A549 (cell line): ENCODE data around the gene SPAG6. TPM values are rescaled to one million over a fixed set of nuclear protein-coding genes. Genes with fewer than 3 reads are reported as not detected.

Experiments
- ATAC-seq, 2 experiments: fragments of 200-7000 bp in 1 of 2; fragments of >200 bp in 1 of 2; cut with Nextera tagmentation in 1 of 2; cut with Tn5 transposase in 1 of 2; 3 replicates each; pipeline versions ENCODE4 v1.8.0 to v1.9.1; 2018 to 2020; ENCODE audit warnings: mild to moderate bottlenecking in 1 of 2, moderate library complexity in 1 of 2
- CTCF ChIA-PET: fragments of 300-600 bp; sonication (Branson Sonifier 250); formaldehyde crosslinking; extraction: SDS; loops from one replicate; lab custom pipeline; 2021; ENCODE audit warnings: antibody characterized with exemption, inconsistent platforms; lab: Yijun Ruan, JAX
- POLR2A ChIA-PET: fragments of 350-600 bp; formaldehyde crosslinking; extraction: SDS; loops from one replicate; lab custom pipeline; 2021; ENCODE audit warnings: antibody characterized with exemption, inconsistent platforms; lab: Yijun Ruan, JAX
- DNase-seq, 2 experiments: peaks; one replicate each; pipeline versions ENCODE4 v3.0.0 to v3.0.0-alpha.2; 2011 to 2016; ENCODE audit warnings: low read depth in 1 of 2, low spot score in 1 of 2
- FAIRE-seq: peaks from 2 replicates; lab custom pipeline; 2011; peaks lifted over from hg19 to GRCh38; lab: Jason Lieb, UNC
- H3K27ac ChIP-seq, 2 experiments: fragments of >200 bp; sonication (Bioruptor Twin); formaldehyde crosslinking; 3 replicates each; pipeline ENCODE4 v1.5.1; 2016 to 2017
- H3K4me1 ChIP-seq: fragments of >200 bp; sonication (Bioruptor Twin); formaldehyde crosslinking; 3 replicates; pipeline ENCODE4 v1.6.1; 2016
- H3K4me2 ChIP-seq: fragments of >200 bp; sonication (Bioruptor Twin); formaldehyde crosslinking; 3 replicates; pipeline ENCODE4 v1.6.1; 2016
- H3K4me3 ChIP-seq: fragments of >200 bp; sonication (Bioruptor Twin); formaldehyde crosslinking; 3 replicates; pipeline ENCODE4 v1.5.1; 2016
- H3K9me3 ChIP-seq: fragments of >200 bp; sonication (Bioruptor Twin); formaldehyde crosslinking; 3 replicates; pipeline ENCODE4 v1.6.1; 2016
- CEBPB ChIP-seq, 2 experiments: fragments of >200 bp in 1 of 2; sonication (Bioruptor Twin) in 1 of 2; formaldehyde crosslinking in 1 of 2; IDR thresholded peaks; 2 replicates each; pipeline ENCODE4 v1.6.1; 2012 to 2016
- EP300 ChIP-seq, 2 experiments: fragments of >200 bp; sonication (Bioruptor Twin); formaldehyde crosslinking; IDR thresholded peaks; 2 replicates in 1 of 2; 3 replicates in 1 of 2; pipeline ENCODE4 v1.6.1; 2016 to 2017
- FOSL2 ChIP-seq, 2 experiments: fragments of 450-650 bp in 1 of 2; fragments of >200 bp in 1 of 2; sonication (Bioruptor Twin) in 1 of 2; formaldehyde crosslinking; IDR thresholded peaks; 2 replicates each; pipeline versions ENCODE4 v1.5.0 to v1.6.1; 2016 to 2020; ENCODE audit warnings: mild to moderate bottlenecking in 1 of 2, moderate library complexity in 1 of 2
- FOXS1 ChIP-seq: fragments of 250-450 bp; sonication (Bioruptor Pico); IDR thresholded peaks from 2 replicates; pipeline ENCODE4 v1.5.0; 2020; ENCODE audit warnings: mild to moderate bottlenecking, moderate library complexity
- GATA3 ChIP-seq: IDR thresholded peaks from 2 replicates; pipeline ENCODE4 v1.6.1; 2012; ENCODE audit warnings: borderline replicate concordance
- HEYL ChIP-seq: fragments of 250-450 bp; sonication (Bioruptor Pico); IDR thresholded peaks from 2 replicates; pipeline ENCODE4 v1.8.0; 2021; ENCODE audit warnings: mild to moderate bottlenecking, moderate library complexity
- HOXA7 ChIP-seq: fragments of 250-450 bp; sonication (Bioruptor Pico); IDR thresholded peaks from 2 replicates; pipeline ENCODE4 v1.5.0; 2020; ENCODE audit warnings: mild to moderate bottlenecking, moderate library complexity
- HOXB13 ChIP-seq: fragments of 250-450 bp; sonication (Bioruptor Pico); IDR thresholded peaks from 2 replicates; pipeline ENCODE4 v1.5.0; 2020; ENCODE audit warnings: low read depth, mild to moderate bottlenecking, moderate library complexity
- NR3C1 ChIP-seq: fragments of >200 bp; sonication (Bioruptor Twin); formaldehyde crosslinking; IDR thresholded peaks from 3 replicates; pipeline ENCODE4 v1.6.1; 2017
- POLR2AphosphoS2 ChIP-seq: conservative IDR thresholded peaks from 2 replicates; pipeline ENCODE4 v1.6.1; 2012; ENCODE audit warnings: low read length, improper control_type of control experiment, inconsistent platforms
- TFCP2L1 ChIP-seq: fragments of 250-450 bp; sonication (Bioruptor Pico); IDR thresholded peaks from 2 replicates; pipeline ENCODE4 v1.5.0; 2021; ENCODE audit warnings: mild to moderate bottlenecking
- TP53 ChIP-seq: fragments of 250-450 bp; sonication (Bioruptor Pico); IDR thresholded peaks from 2 replicates; pipeline ENCODE4 v1.5.0; 2021; ENCODE audit warnings: mild to moderate bottlenecking, moderate library complexity
- ZFP36 ChIP-seq: fragments of 450-650 bp; IDR thresholded peaks from 2 replicates; pipeline ENCODE4 v1.6.1; 2014; ENCODE audit warnings: borderline replicate concordance; ENCODE audit not compliant: partially characterized antibody
- WGBS: methylation state at CpG from one replicate; pipeline ENCODE4 v1.1.6; 2017; ENCODE audit errors: missing lambda C conversion rate; 5-methylcytosine and 5-hydroxymethylcytosine counted together
- polyA plus RNA-seq, 4 experiments: library from polyadenylated mRNA; depleted of rRNA in 3 of 4; stranded (reverse); fragments of >200 nt; fragmentation: RNase III in 1 of 4; extraction: RNeasy Plus Mini Kit Qiagen cat#74134 plus additional on column Dnase treatment in 1 of 4; gene quantifications; 2 replicates in 3 of 4; 3 replicates in 1 of 4; pipeline ENCODE4 v1.2.3, GENCODE V29; 2011 to 2017
- TF ChIP-seq, protein P1 (sequence below): IDR thresholded peaks from 2 replicates; pipeline ENCODE4 v1.6.1; 2012
- TF ChIP-seq, protein P2 (sequence below): fragments of 250-450 bp; sonication (Bioruptor Pico); IDR thresholded peaks from 2 replicates; pipeline ENCODE4 v1.5.0; 2020; ENCODE audit warnings: low read depth, mild to moderate bottlenecking, moderate library complexity
- TF ChIP-seq, protein P3 (sequence below): IDR thresholded peaks from 2 replicates; pipeline ENCODE4 v1.6.1; 2012
- TF ChIP-seq, protein P4 (sequence below): fragments of >200 bp; sonication (Bioruptor Twin); formaldehyde crosslinking; IDR thresholded peaks from 3 replicates; pipeline ENCODE4 v1.5.1; 2016

The SPAG6 gene
- polyA plus RNA-seq, 2 of the 4 experiments (the other 2 are of a cell fraction) = 0.04 TPM; not detected in 1

DNA sequence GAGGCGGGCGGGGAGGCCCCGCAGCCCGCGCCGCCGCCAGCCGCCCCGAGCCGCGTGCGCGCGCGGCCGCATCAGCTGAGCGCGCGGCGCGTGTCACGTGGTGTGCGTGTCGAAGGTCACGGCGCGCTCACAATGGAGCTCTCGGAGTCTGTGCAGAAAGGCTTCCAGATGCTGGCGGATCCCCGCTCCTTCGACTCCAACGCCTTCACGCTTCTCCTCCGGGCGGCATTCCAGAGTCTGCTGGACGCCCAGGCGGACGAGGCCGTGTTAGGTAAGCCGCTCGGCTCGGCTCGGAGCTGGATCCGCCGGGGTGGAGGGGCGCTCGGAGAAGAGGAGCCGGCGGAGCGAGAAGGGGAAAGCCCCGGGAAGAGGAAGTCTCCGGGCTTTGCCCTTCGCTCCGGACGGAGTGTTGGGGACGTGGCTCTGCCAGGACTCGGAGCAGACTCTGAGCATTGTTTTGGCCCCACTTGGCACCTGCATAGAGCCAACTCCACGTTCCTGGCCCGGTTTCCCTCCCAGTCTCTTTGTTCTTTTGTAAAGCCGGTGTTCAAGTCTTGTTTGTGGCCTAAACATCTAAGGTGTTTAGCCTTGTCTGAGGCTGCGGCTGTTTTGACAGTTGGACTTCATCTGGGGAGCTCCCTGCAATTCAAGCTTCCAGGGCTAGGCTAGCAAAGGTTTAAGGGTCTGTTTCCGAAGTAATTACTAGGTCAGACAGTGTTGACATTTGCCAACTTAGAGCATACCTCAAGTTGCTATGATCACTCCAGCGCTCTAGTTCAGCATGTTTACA lies 28.8 kb upstream of the SPAG6 start, which contains the start of gene COMMD3 (continued):
- TF ChIP-seq HEYL = no peak
- TF ChIP-seq GATA3 = no peak; the same call in 1 of the 2 replicates
- TF ChIP-seq POLR2AphosphoS2 = no peak

DNA sequence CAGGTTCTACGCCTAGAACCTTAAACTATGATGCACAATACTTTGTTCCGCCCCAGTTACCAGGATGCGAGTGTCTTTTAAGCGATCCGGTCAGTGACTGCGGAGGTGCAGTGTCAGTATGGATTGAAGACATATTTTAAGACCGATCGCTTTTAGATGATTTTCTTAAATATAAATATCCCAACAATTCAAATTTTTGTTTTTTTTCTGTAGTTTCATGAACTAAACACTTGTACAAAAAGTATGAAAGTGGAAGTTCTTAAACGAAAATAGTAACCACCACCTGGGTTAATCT lies 28.3 kb upstream of the SPAG6 start:
- ATAC-seq (0 out of 6 replicates have a peak, but pooled peaks of 1 of the 2 experiments have one; percentile 0), DNase-seq (no peak), FAIRE-seq (no peak)
- no peaks in the 10 kb centered on the region for H3K9me3 ChIP-seq
- WGBS = 13% methylated on average over 9 of the region's 9 CpGs
- peak overlapping the region; percentile 95 to 96 for H3K27ac ChIP-seq
- H3K4me1 ChIP-seq = peaks cover 23% of the 10 kb centered on the region
- H3K4me2 ChIP-seq = peak overlapping the region; percentile 98
- ChIA-PET CTCF (no interaction called here), POLR2A (interaction anchor here (0.8 to 2.5 kb wide), 9 partner anchors 23 to 821 kb away, joined by 4 to 62 read pairs (median 8); partner anchors contain the start of gene DNAJC1)
- peak overlapping the region; percentile 92 for H3K4me3 ChIP-seq
- TF ChIP-seq, protein P1, sequence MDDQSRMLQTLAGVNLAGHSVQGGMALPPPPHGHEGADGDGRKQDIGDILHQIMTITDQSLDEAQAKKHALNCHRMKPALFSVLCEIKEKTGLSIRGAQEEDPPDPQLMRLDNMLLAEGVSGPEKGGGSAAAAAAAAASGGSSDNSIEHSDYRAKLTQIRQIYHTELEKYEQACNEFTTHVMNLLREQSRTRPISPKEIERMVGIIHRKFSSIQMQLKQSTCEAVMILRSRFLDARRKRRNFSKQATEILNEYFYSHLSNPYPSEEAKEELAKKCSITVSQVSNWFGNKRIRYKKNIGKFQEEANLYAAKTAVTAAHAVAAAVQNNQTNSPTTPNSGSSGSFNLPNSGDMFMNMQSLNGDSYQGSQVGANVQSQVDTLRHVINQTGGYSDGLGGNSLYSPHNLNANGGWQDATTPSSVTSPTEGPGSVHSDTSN = no peak
- TF ChIP-seq, protein P2, sequence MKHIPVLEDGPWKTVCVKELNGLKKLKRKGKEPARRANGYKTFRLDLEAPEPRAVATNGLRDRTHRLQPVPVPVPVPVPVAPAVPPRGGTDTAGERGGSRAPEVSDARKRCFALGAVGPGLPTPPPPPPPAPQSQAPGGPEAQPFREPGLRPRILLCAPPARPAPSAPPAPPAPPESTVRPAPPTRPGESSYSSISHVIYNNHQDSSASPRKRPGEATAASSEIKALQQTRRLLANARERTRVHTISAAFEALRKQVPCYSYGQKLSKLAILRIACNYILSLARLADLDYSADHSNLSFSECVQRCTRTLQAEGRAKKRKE (CRISPR knock-in tag) = no peak
- TF ChIP-seq ZFP36 (no peak), TFCP2L1 (CRISPR knock-in tag) (no peak), FOSL2 (IDR thresholded peaks at IDR 0.05) (no peak), FOSL2 (CRISPR knock-in tag; IDR thresholded peaks at IDR 0.05) (no peak), CEBPB (IDR thresholded peaks at IDR 0.05) (no peak)
- TF ChIP-seq, protein P3, sequence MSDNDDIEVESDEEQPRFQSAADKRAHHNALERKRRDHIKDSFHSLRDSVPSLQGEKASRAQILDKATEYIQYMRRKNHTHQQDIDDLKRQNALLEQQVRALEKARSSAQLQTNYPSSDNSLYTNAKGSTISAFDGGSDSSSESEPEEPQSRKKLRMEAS = no peak
- TF ChIP-seq, protein P4, sequence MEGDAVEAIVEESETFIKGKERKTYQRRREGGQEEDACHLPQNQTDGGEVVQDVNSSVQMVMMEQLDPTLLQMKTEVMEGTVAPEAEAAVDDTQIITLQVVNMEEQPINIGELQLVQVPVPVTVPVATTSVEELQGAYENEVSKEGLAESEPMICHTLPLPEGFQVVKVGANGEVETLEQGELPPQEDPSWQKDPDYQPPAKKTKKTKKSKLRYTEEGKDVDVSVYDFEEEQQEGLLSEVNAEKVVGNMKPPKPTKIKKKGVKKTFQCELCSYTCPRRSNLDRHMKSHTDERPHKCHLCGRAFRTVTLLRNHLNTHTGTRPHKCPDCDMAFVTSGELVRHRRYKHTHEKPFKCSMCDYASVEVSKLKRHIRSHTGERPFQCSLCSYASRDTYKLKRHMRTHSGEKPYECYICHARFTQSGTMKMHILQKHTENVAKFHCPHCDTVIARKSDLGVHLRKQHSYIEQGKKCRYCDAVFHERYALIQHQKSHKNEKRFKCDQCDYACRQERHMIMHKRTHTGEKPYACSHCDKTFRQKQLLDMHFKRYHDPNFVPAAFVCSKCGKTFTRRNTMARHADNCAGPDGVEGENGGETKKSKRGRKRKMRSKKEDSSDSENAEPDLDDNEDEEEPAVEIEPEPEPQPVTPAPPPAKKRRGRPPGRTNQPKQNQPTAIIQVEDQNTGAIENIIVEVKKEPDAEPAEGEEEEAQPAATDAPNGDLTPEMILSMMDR = no peak

DNA sequence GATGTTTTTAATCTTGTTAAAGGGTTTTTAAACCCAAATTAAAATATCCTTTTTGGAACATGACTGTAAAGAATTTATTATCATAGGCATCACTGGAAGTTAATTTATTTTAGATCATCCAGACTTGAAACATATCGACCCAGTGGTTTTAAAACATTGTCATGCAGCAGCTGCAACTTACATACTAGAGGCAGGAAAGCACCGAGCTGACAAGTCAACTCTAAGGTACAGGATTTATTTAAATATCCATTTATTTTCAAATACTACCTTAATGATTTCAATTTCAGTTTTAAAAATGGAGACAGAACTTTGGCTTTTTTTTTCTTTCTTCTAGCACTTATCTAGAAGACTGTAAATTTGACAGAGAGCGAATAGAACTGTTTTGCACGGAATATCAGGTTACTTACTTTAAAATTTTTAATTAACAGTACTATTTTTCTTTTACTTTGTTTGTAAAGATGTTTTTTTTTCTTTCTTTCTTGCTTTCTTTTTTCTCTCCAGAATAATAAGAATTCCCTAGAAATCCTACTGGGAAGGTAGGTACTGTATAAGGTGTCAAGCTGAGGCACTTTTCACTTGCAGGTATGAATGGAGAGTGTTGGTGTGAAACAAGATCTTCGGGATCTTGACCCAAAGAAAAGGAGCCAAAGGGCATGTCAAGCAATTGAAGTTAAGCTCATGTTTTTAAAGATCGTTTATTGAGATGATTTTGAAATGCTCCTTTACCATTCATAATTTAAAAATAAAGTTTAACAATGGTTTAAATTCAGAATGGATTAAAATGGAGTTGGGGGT lies 27.3 kb upstream of the SPAG6 start:
- FAIRE-seq = no peak
- POLR2A ChIA-PET = interaction anchor here (0.8 kb wide), 1 partner anchor 89 kb away, joined by 3 read pairs; no protein-coding TSS in a partner anchor
- TF ChIP-seq GATA3 (no peak), ZFP36 (no peak), FOXS1 (no peak), EP300 (IDR thresholded peaks at IDR 0.05) (no peak), HOXB13 (no peak), TP53 (CRISPR knock-in tag) (no peak), HOXA7 (CRISPR knock-in tag) (no peak), NR3C1 (no peak)
- CTCF ChIA-PET = interaction anchor here (0.8 kb wide), 1 partner anchor 33 kb away, joined by 4 read pairs; no protein-coding TSS in a partner anchor
- 88% methylated on average over 6 of the region's 6 CpGs for WGBS
- Histone ChIP-seq H3K4me2 (peak overlapping the region; percentile 98), H3K4me1 (peaks cover 29% of the 10 kb centered on the region), H3K27ac (no peak overlapping the region), H3K4me3 (no peak overlapping the region), H3K9me3 (no peaks in the 10 kb centered on the region)
- no peak for ATAC-seq
- no peak for DNase-seq
